ENCODE measurements around the gene SCAI.

The SCAI gene

DNA sequence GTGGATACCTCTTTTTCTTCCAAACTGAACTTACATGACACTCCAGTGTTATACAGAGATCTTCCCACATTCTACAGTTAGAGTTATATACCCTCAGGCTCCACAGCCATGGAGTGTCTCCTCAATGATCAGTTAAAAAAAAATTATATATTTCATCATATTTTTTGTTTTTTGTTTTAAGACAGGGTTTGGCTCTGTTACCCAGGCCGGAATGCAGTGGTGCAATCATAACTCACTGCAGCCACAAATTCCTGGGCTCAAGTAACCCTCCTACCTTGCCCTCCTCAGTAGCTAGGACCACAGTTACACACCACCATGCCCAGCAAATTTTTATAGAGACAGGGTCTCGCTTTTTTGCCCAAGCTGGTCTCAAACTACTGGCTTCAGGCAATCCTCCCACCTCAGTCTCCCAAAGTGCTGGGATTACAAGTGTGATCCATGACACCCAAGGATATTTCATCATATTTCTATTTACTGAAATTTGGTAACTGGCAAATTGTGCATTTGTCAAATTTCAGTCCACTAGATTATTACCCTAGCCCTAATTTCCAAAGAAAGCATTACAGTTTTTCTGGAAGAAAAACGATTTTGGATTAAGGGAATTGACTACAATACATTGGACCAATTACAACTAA, 18.1 kb upstream of the SCAI start:
- DNase-seq (ENCODE audit: extremely low read depth, low read depth): no peak
- TF ChIP-seq, protein P1, sequence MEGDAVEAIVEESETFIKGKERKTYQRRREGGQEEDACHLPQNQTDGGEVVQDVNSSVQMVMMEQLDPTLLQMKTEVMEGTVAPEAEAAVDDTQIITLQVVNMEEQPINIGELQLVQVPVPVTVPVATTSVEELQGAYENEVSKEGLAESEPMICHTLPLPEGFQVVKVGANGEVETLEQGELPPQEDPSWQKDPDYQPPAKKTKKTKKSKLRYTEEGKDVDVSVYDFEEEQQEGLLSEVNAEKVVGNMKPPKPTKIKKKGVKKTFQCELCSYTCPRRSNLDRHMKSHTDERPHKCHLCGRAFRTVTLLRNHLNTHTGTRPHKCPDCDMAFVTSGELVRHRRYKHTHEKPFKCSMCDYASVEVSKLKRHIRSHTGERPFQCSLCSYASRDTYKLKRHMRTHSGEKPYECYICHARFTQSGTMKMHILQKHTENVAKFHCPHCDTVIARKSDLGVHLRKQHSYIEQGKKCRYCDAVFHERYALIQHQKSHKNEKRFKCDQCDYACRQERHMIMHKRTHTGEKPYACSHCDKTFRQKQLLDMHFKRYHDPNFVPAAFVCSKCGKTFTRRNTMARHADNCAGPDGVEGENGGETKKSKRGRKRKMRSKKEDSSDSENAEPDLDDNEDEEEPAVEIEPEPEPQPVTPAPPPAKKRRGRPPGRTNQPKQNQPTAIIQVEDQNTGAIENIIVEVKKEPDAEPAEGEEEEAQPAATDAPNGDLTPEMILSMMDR (IDR thresholded peaks at IDR 0.05; ENCODE audit: low read depth, low read length, missing control alignments): no peak
- H3K4me3 ChIP-seq (replicated peaks; ENCODE audit: low read depth, low read length): no peak overlapping the region

DNA sequence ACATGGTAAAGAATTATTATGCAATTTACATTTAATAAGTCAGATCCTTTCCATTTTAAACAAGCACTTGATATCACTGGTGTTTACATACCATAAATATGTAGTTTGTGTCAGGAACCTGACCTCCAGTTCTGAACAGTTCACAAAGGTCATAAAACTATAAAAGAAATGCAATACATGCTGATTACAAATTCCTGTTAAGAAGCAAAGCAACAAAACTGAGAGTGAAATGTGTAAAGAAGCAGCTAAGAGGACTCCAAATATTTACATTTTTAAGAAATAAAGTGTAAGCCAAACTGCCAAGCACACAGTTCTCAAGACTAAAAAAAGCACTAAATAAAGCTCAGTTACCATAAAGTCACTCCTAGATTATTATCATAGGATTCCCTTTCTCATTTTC, 17.4 kb upstream of the SCAI start:
- TF ChIP-seq, protein P1 (IDR thresholded peaks at IDR 0.05; ENCODE audit: low read depth, low read length, missing control alignments): no peak
- no peak overlapping the region for H3K4me3 ChIP-seq (replicated peaks; ENCODE audit: low read depth, low read length)
- no peak for DNase-seq (ENCODE audit: extremely low read depth, low read depth)

DNA sequence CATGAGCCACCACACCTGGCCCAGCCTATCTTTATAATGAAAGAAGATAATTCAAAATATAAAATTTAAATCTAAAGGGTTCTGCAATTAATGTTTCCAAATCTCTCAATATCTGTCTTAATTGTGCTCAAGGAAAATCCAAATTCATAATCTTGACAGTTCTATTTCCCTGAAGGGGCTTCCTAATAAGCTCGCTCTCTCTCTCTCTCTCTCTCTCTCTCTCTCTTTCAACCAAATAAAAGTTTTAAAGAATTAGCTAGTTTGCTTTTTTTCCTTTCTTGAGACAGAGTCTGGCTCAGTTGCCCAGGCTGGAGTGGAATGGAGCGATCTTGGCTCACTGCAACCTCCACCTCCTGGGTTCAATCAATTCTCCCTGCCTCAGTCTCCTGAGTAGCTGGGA, 13.2 kb upstream of the SCAI start:
- no peak for DNase-seq (ENCODE audit: extremely low read depth, low read depth)
- H3K4me3 ChIP-seq (replicated peaks; ENCODE audit: low read depth, low read length): no peak overlapping the region
- TF ChIP-seq, protein P1 (IDR thresholded peaks at IDR 0.05; ENCODE audit: low read depth, low read length, missing control alignments): no peak

DNA sequence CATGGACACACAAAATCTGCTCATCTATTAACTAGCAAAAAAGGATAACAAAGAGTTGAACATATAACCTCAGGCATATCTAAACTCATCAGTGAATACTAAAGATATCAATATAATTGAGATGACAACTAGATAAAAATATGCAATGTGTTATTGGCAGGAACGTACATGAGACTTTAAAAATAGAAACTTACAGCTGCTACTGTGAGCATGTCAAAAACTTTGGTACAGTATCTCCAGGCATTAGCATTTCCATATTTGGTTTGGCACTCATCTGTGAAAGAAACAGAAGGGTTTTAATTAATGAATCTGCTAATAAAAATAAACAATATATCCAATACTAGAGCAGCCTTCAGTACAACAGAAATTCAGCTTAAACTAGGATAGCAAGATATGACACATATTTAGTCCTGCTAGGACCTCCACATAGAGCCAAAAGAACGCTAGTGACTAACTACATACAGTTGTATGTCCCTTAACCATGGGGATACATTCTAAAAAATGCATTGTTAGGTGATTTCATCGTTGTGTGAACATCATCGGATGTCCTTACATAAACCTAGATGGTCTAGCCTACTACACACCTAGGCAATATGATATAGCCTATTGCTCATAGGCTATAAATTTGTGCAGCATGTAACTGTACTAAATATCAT, 10.5 kb upstream of the SCAI start:
- H3K4me3 ChIP-seq (replicated peaks; ENCODE audit: low read depth, low read length): no peak overlapping the region
- TF ChIP-seq, protein P1 (IDR thresholded peaks at IDR 0.05; ENCODE audit: low read depth, low read length, missing control alignments): no peak
- no peak for DNase-seq (ENCODE audit: extremely low read depth, low read depth)

DNA sequence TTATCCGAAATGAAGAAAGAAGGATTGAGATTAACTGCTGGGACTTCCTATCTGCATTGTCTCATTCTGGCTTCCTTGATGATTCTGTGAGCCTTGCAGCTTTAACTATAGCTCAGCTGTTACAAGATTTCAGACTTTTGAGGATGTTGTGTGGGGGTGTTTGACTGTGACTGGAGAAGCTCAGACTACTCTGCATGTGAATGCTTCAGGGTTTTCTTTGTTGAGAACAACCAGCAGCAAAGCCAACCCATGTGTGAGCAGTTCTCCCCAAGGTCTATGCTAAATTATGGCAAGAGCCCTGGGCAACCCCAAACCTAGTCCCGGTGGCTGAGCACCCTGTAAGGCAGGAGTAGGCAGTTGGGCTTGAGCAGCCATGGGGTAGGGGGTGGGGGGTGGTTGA, 8.4 kb upstream of the SCAI start:
- TF ChIP-seq, protein P1 (IDR thresholded peaks at IDR 0.05; ENCODE audit: low read depth, low read length, missing control alignments): no peak
- no peak overlapping the region for H3K4me3 ChIP-seq (replicated peaks; ENCODE audit: low read depth, low read length)
- DNase-seq (ENCODE audit: extremely low read depth, low read depth): no peak

DNA sequence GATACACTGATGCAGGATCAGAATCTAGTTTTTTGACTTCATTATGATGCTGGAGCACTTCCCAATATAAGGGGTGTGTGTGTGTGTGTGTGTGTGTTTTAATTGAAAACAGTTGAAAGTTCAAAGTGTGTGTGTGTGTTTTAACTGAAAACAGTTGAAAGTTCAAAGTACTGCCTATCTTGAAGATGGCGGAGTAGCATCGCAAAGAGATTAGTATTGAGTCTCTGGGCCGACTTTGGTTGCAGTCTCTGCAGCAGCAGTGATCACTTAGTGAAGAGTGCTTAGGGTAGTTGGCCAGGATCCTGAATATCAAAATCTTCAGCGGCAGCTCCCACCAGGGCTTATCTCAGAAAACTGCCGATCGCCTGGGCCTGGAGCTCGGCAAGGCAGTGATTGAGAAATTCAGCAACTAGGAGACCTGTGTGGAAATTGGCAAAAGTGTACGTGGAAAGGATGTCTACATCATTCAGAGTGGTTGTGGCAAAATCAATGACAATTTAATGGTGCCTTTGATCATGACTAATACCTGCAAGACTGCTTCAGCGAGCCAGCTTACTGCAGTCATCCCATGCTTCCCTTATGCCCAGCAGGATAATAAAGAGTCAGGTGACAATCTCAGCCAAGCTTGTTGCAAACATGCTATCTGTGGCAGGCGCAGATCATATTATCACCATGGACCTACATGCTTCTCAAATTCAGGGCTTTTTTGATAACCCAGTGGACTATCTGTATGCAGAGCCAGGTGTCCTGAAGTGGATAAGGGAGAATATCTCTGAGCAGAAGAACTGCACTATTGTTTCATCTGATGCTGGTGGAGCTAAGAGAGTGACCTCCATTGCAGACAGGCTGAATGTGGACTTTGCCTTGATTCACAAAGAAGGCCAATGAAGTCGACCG, 7.3 kb upstream of the SCAI start:
- DNase-seq (ENCODE audit: extremely low read depth, low read depth): no peak
- TF ChIP-seq, protein P1 (IDR thresholded peaks at IDR 0.05; ENCODE audit: low read depth, low read length, missing control alignments): no peak

More for the DNA sequence above, 7.3 kb upstream of the SCAI start:
- no peak overlapping the region for H3K4me3 ChIP-seq (replicated peaks; ENCODE audit: low read depth, low read length)

Data from HFF-Myc (cell line).